ENCODE results near the gene MAGEB3. TPM values are rescaled to one million over a fixed set of nuclear protein-coding genes. Genes with fewer than 3 reads are reported as not detected.

MAGEB3 gene
- total RNA-seq, 1 donor from 2014 or later, result not detected

DNA sequence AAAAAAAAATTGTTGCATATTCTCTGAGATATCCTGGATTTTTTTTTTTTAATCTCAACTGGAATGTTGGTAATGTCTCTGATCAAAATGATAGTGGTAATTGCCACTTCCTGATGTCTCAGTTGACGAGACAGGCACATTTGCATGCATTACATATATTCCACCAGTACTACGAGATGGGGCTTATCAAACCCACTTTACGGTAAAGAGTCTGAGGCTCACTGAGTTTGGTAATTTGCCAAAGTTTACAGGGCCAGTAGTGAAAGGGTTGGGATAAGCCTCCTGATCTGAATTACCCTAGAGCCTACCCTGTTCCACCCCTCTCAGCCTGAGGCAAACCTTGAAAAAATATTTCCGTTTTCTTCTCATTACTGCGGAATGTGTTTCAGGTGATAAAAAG, 9.8 kb upstream of the MAGEB3 start:
- Mint-ChIP-seq H3K4me3 (ENCODE audit: unreplicated experiment) (no peak overlapping the region), H3K36me3 (ENCODE audit: unreplicated experiment) (no peaks in the 10 kb centered on the region), H3K27ac (ENCODE audit: unreplicated experiment) (no peak overlapping the region), H3K4me1 (ENCODE audit: unreplicated experiment) (no peaks in the 10 kb centered on the region), H3K27me3 (ENCODE audit: unreplicated experiment) (no peaks in the 10 kb centered on the region), H3K9me3 (ENCODE audit: unreplicated experiment) (no peaks in the 10 kb centered on the region)
- DNase-seq (ENCODE audit: extremely low spot score, unreplicated experiment), result no peak
- TF ChIP-seq, protein P1, sequence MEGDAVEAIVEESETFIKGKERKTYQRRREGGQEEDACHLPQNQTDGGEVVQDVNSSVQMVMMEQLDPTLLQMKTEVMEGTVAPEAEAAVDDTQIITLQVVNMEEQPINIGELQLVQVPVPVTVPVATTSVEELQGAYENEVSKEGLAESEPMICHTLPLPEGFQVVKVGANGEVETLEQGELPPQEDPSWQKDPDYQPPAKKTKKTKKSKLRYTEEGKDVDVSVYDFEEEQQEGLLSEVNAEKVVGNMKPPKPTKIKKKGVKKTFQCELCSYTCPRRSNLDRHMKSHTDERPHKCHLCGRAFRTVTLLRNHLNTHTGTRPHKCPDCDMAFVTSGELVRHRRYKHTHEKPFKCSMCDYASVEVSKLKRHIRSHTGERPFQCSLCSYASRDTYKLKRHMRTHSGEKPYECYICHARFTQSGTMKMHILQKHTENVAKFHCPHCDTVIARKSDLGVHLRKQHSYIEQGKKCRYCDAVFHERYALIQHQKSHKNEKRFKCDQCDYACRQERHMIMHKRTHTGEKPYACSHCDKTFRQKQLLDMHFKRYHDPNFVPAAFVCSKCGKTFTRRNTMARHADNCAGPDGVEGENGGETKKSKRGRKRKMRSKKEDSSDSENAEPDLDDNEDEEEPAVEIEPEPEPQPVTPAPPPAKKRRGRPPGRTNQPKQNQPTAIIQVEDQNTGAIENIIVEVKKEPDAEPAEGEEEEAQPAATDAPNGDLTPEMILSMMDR (IDR thresholded peaks at IDR 0.05), result no peak

DNA sequence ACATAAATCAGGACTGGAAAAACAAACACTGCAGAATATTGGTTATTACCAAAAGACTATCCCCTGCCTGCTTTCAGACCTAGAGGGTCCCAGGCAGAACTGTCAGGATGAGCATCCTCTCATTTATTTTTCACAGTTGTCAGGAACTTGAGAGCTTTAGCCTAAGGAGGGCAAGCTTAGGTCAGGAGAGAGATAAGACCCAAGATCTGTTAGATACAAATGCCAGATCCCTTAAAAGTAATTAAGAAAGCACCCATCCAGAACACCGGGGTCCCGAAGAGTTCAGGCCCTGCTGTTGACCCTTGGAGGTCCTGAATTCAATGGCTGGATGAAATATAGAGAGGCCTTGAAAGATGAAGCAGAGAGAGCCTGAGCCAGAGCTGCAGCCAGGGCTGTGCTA, 5.9 kb upstream of the MAGEB3 start:
- Mint-ChIP-seq H3K4me1 (ENCODE audit: unreplicated experiment) (no peaks in the 10 kb centered on the region), H3K9me3 (ENCODE audit: unreplicated experiment) (no peaks in the 10 kb centered on the region), H3K4me3 (ENCODE audit: unreplicated experiment) (no peak overlapping the region), H3K27ac (ENCODE audit: unreplicated experiment) (no peak overlapping the region), H3K36me3 (ENCODE audit: unreplicated experiment) (no peaks in the 10 kb centered on the region), H3K27me3 (ENCODE audit: unreplicated experiment) (no peaks in the 10 kb centered on the region)
- DNase-seq (ENCODE audit: extremely low spot score, unreplicated experiment), result no peak
- TF ChIP-seq, protein P1 (IDR thresholded peaks at IDR 0.05), result no peak

DNA sequence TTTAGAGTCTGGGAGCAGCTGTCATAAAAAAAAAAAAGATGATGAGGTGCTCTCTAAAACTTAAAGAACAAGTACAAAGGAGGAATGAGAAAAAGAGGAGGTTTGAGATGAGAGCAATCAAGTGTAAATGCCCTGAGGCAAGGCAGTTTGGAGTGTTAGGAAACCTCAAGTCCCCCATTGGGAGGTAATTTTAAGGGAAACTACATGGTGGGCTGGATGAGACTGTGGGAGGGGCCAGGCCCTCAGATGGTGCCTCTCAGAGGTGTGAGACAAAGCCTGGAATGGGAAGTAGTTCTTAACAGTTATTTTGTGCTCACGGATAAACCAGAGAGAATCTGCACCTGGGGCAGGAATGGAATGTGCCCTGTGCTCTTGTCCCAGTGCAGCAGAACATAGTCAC, 1.9 kb upstream of the MAGEB3 start:
- H3K27ac Mint-ChIP-seq (ENCODE audit: unreplicated experiment), result no peak overlapping the region
- no peaks in the 10 kb centered on the region for H3K9me3 Mint-ChIP-seq (ENCODE audit: unreplicated experiment)
- H3K36me3 Mint-ChIP-seq (ENCODE audit: unreplicated experiment), result no peaks in the 10 kb centered on the region
- no peak for DNase-seq (ENCODE audit: extremely low spot score, unreplicated experiment)
- no peak overlapping the region for H3K4me3 Mint-ChIP-seq (ENCODE audit: unreplicated experiment)
- H3K27me3 Mint-ChIP-seq (ENCODE audit: unreplicated experiment), result no peaks in the 10 kb centered on the region
- TF ChIP-seq, protein P1 (IDR thresholded peaks at IDR 0.05), result no peak
- H3K4me1 Mint-ChIP-seq (ENCODE audit: unreplicated experiment), result no peaks in the 10 kb centered on the region

DNA sequence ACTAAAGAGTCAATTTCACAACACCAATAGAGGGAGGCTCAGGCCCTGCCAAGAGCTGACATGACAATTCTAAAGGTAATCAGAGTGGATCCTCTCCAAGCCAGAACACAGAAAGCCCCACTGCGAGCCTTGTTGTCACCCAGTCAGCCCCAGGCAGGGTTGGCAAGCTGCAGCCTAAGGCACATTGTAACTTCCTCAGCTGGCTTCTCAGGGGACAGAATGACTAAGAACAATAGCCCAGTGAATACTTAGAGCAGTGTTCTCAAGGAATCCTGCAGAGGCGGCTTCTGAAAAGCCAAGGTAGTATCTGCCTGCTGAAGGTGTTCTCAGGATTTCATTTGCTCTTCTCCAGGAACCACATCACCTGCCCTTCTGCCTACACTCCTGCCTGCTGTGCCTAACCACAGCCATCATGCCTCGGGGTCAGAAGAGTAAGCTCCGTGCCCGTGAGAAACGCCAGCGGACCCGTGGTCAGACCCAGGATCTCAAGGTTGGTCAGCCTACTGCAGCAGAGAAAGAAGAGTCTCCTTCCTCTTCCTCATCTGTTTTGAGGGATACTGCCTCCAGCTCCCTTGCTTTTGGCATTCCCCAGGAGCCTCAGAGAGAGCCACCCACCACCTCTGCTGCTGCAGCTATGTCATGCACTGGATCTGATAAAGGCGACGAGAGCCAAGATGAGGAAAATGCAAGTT, 11.4 kb downstream of the MAGEB3 start, which contains the start of gene MAGEB4:
MAGEB4 (plus strand) TSS at position 277 of the 692 bp plus-strand sequence; CDS start at position 413, 136 bp downstream.
- H3K4me3 Mint-ChIP-seq (ENCODE audit: unreplicated experiment), result no peak within 1 kb of the TSS
- H3K36me3 Mint-ChIP-seq (ENCODE audit: unreplicated experiment), result no peaks in the 10 kb centered on the region
- H3K9me3 Mint-ChIP-seq (ENCODE audit: unreplicated experiment), result no peaks in the 10 kb centered on the region
- H3K27ac Mint-ChIP-seq (ENCODE audit: unreplicated experiment), result no peak within 1 kb of the TSS
- peaks cover 9% of the 10 kb centered on the region for H3K27me3 Mint-ChIP-seq (ENCODE audit: unreplicated experiment)
- DNase-seq (ENCODE audit: extremely low spot score, unreplicated experiment), result peak; percentile 76
- H3K4me1 Mint-ChIP-seq (ENCODE audit: unreplicated experiment), result no peaks in the 10 kb centered on the region
- TF ChIP-seq, protein P1 (IDR thresholded peaks at IDR 0.05), result no peak

DNA sequence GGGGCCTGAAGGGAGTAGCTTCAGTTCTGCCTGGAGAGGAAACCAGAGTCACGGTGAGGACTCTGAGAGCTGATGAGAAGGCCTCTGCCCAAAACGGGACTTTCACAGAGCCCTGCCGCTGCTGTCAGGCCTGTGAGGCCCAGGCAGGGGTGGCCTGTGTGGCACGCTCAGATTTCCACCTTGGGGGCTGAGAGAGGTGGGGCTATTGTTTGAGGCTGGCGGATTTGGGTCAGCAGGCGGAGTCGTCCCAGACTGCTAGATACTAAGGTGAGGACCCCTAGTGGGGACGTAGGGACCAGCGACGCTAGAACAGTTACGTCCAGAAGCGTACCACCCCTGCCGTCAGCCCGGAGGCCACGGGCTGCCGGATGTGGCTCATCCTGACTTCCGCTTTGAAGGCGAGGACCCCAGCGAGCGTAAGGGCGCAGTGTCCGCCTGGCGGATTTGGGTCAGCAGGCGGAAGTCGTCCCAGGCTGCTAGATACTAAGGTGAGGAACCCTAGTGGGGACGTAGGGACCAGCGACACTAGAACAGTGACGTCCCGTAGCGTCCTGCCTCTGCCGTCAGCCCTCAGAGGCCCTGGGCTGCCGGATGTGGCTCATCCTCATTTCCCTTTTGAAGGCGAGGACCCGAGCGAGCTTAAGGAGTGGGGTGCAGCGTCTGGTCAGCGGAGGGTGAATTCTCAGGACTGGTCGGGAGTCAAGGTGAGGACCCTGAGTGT, 16.5 kb downstream of the MAGEB3 start, which contains the start of gene MAGEB1:
MAGEB1 (plus strand) TSS at position 378 of the 721 bp plus-strand sequence. CDS start 3,348 bp downstream, outside the sequence.
- TF ChIP-seq, protein P1 (IDR thresholded peaks at IDR 0.05), result no peak
- Mint-ChIP-seq H3K36me3 (ENCODE audit: unreplicated experiment) (no peaks in the 10 kb centered on the region), H3K27me3 (ENCODE audit: unreplicated experiment) (peaks cover 9% of the 10 kb centered on the region), H3K4me3 (ENCODE audit: unreplicated experiment) (no peak within 1 kb of the TSS), H3K4me1 (ENCODE audit: unreplicated experiment) (no peaks in the 10 kb centered on the region), H3K27ac (ENCODE audit: unreplicated experiment) (no peak within 1 kb of the TSS), H3K9me3 (ENCODE audit: unreplicated experiment) (no peaks in the 10 kb centered on the region)
- peak; percentile 78 for DNase-seq (ENCODE audit: extremely low spot score, unreplicated experiment)

Measured in osteocyte (in vitro differentiated cells).